ENCODE results near the gene LRTM1. TPM values are rescaled to one million over a fixed set of nuclear protein-coding genes. Genes with fewer than 3 reads are reported as not detected.

Gene LRTM1
- total and polyA plus RNA-seq, 12 donors, result not detected

GRCh38 chr3:54888162-54888561 is 39.7 kb downstream of the LRTM1 start:
- no peaks in the 10 kb centered on the region for H3K9me3 ChIP-seq
- no peak overlapping the region for H3K27ac ChIP-seq
- intact Hi-C loops (cut with DNase I), result no loop called here
- H3K4me1 ChIP-seq, result peaks cover 0 to 16% (median 10%) of the 10 kb centered on the region in 9 donors
- DNase-seq, result no peak
- WGBS, 2 donors, result 94 to 96% methylated on average over 9 of the region's 9 CpGs
- H3K4me3 ChIP-seq, result no peak overlapping the region
- ATAC-seq, result no peak
- TF ChIP-seq CTCF (IDR thresholded peaks at IDR 0.05), result no peak
- H3K27me3 ChIP-seq, result no peaks in the 10 kb centered on the region
- no peaks in the 10 kb centered on the region for H3K36me3 ChIP-seq

GRCh38 chr3:54882129-54882833 is 45.6 kb downstream of the LRTM1 start:
- intact Hi-C loops (cut with DNase I), result loop anchor here in 1 of 10 donors (5.0 kb wide), 1 partner anchor 1750 kb away; no protein-coding TSS in a partner anchor
- ATAC-seq, result peak; percentile 61 to 92 (median 81)
- no peak for TF ChIP-seq CTCF (IDR thresholded peaks at IDR 0.05)
- H3K4me3 ChIP-seq, result no peak overlapping the region
- peaks cover 0 to 9% (median 0%) of the 10 kb centered on the region in 7 donors for H3K27me3 ChIP-seq
- peaks cover 0 to 2% (median 0%) of the 10 kb centered on the region in 11 donors for H3K9me3 ChIP-seq
- peaks cover 0 to 12% (median 0%) of the 10 kb centered on the region in 9 donors for H3K4me1 ChIP-seq
- H3K36me3 ChIP-seq, result no peaks in the 10 kb centered on the region
- no peak for DNase-seq
- peak overlapping the region in 7 of 10 donors; percentile 7 to 66 (median 44) for H3K27ac ChIP-seq
- 38 to 52% methylated on average over 3 of the region's 3 CpGs for WGBS, 2 donors

- Histone ChIP-seq H3K9me3 (peaks cover 0 to 2% (median 0%) of the 10 kb centered on the region in 11 donors), H3K27ac (no peak overlapping the region), H3K4me3 (no peak overlapping the region), H3K27me3 (peaks cover 0 to 9% (median 0%) of the 10 kb centered on the region in 7 donors), H3K4me1 (peaks cover 0 to 12% (median 0%) of the 10 kb centered on the region in 9 donors), H3K36me3 (no peaks in the 10 kb centered on the region)
- no peak for DNase-seq
- no peak for ATAC-seq
- WGBS, 2 donors, result 53 to 69% methylated on average over 7 of the region's 7 CpGs
- TF ChIP-seq CTCF (IDR thresholded peaks at IDR 0.05), result no peak
- intact Hi-C loops (cut with DNase I), result loop anchor here in 1 of 10 donors (10.0 kb wide), 1 partner anchor 287 kb away; no protein-coding TSS in a partner anchor
Measured at GRCh38 chr3:54878145-54878544, 49.7 kb downstream of the LRTM1 start.

GRCh38 chr3:54877730-54878129 is 50.1 kb downstream of the LRTM1 start:
- Histone ChIP-seq H3K9me3 (peaks cover 0 to 2% (median 0%) of the 10 kb centered on the region in 11 donors), H3K4me3 (no peak overlapping the region), H3K4me1 (peaks cover 0 to 9% (median 0%) of the 10 kb centered on the region in 9 donors), H3K36me3 (no peaks in the 10 kb centered on the region), H3K27ac (no peak overlapping the region), H3K27me3 (peaks cover 0 to 9% (median 0%) of the 10 kb centered on the region in 7 donors)
- 75 to 77% methylated on average over 4 of the region's 4 CpGs for WGBS, 2 donors
- intact Hi-C loops (cut with DNase I), result loop anchor here in 1 of 10 donors (10.0 kb wide), 1 partner anchor 287 kb away; no protein-coding TSS in a partner anchor
- ATAC-seq (no peak), DNase-seq (no peak)
- no peak for TF ChIP-seq CTCF (IDR thresholded peaks at IDR 0.05)

Measured in heart right ventricle (tissue), 16 donors.